IMR-90 (cell line): ENCODE data around the gene WASF3. TPM values are rescaled to one million over a fixed set of nuclear protein-coding genes. Genes with fewer than 3 reads are reported as not detected.

Experiments
- ATAC-seq: fragments of 200-7000 bp; cut with Tn5 transposase; 2 replicates; pipeline ENCODE4 v1.9.1; 2020; ENCODE audit warnings: low read depth, mild to moderate bottlenecking, moderate library complexity
- BruUV-seq: library from RNA; stranded (reverse); fragments of 400-500 nt; replicated peaks from 2 replicates; lab custom pipeline; 2021; lab: Mats Ljungman, UMichigan
- CTCF ChIA-PET: fragments of 300-600 bp; formaldehyde crosslinking; extraction: SDS; loops from one replicate; lab custom pipeline; 2021; ENCODE audit warnings: antibody characterized with exemption; lab: Yijun Ruan, JAX
- POLR2A ChIA-PET: fragments of 300-600 bp; sonication (Branson Sonifier 250); formaldehyde crosslinking; loops from one replicate; lab custom pipeline; 2022; ENCODE audit warnings: antibody characterized with exemption; ENCODE audit not compliant: unreplicated experiment; lab: Charles Lee
- DNase-seq: peaks from one replicate; pipeline ENCODE4 v3.0.0; 2013
- H2AFZ ChIP-seq: replicated peaks from 2 replicates; pipeline ENCODE3; 2013; ENCODE audit warnings: low read length, mild to moderate bottlenecking; ENCODE audit not compliant: poor library complexity
- H2AK5ac ChIP-seq: 2 replicates; pipeline ENCODE4 v1.6.1; 2013; ENCODE audit warnings: low read depth, low read length, inconsistent platforms
- H2AK9ac ChIP-seq: replicated peaks from 2 replicates; pipeline ENCODE3; 2013; ENCODE audit warnings: mild to moderate bottlenecking, low read depth, low read length, moderate library complexity; ENCODE audit not compliant: poor library complexity
- H2BK120ac ChIP-seq: 2 replicates; pipeline ENCODE4 v1.6.1; 2013; ENCODE audit warnings: low read depth, low read length, inconsistent platforms
- H2BK15ac ChIP-seq: 3 replicates; pipeline ENCODE4 v1.6.1; 2013; ENCODE audit warnings: low read depth, low read length, inconsistent platforms
- H2BK20ac ChIP-seq: 2 replicates; pipeline ENCODE4 v1.6.1; 2013; ENCODE audit warnings: low read depth, mild to moderate bottlenecking, inconsistent platforms, low read length, moderate library complexity
- H2BK5ac ChIP-seq: 2 replicates; pipeline ENCODE4 v1.6.1; 2013; ENCODE audit warnings: mild to moderate bottlenecking, low read depth, low read length, inconsistent platforms; ENCODE audit not compliant: poor library complexity, severe bottlenecking
- H3K14ac ChIP-seq: replicated peaks from 2 replicates; pipeline ENCODE4 v1.6.1; 2013; ENCODE audit warnings: low read depth, low read length, inconsistent platforms
- H3K18ac ChIP-seq: 2 replicates; pipeline ENCODE4 v1.6.1; 2013; ENCODE audit warnings: low read depth, low read length, control low read depth
- H3K23ac ChIP-seq: 2 replicates; pipeline ENCODE4 v1.6.1; 2013; ENCODE audit warnings: low read depth, low read length, inconsistent platforms
- H3K27ac ChIP-seq: 2 replicates; pipeline ENCODE4 v1.5.1; 2013; ENCODE audit warnings: mild to moderate bottlenecking, control low read depth, low read length; ENCODE audit not compliant: insufficient read depth
- H3K27me3 ChIP-seq: 2 replicates; pipeline ENCODE4 v1.6.1; 2013; ENCODE audit warnings: low read length; ENCODE audit not compliant: control insufficient read depth, insufficient read depth
- H3K36me3 ChIP-seq: 2 replicates; pipeline ENCODE4 v1.6.1; 2013; ENCODE audit warnings: low read length, mixed read lengths; ENCODE audit not compliant: control insufficient read depth, insufficient read depth
- H3K4ac ChIP-seq: 2 replicates; pipeline ENCODE4 v1.6.1; 2013; ENCODE audit warnings: low read depth, low read length, inconsistent platforms
- H3K4me1 ChIP-seq: 2 replicates; pipeline ENCODE4 v1.6.1; 2013; ENCODE audit warnings: low read length, mixed read lengths; ENCODE audit not compliant: control insufficient read depth, insufficient read depth
- H3K4me2 ChIP-seq: 2 replicates; pipeline ENCODE4 v1.6.1; 2013; ENCODE audit warnings: low read depth, mild to moderate bottlenecking, control low read depth, low read length, moderate library complexity
- H3K4me3 ChIP-seq: 2 replicates; pipeline ENCODE4 v1.5.1; 2013; ENCODE audit warnings: low read depth, mild to moderate bottlenecking, control low read depth, low read length, moderate library complexity; ENCODE audit not compliant: insufficient read depth
- H3K56ac ChIP-seq: 2 replicates; pipeline ENCODE4 v1.6.1; 2013; ENCODE audit warnings: low read length, inconsistent platforms; ENCODE audit not compliant: insufficient read depth; ENCODE audit errors: extremely low read depth
- H3K79me1 ChIP-seq, 2 experiments: 2 replicates each; pipeline ENCODE4 v1.6.1; 2013; ENCODE audit warnings: low read length in 2 of 2, inconsistent platforms in 1 of 2, low read depth in 1 of 2
- H3K9ac ChIP-seq: 2 replicates; pipeline ENCODE4 v1.6.1; 2013; ENCODE audit warnings: low read depth, low read length, control low read depth
- H3K9me1 ChIP-seq: 2 replicates; pipeline ENCODE4 v1.6.1; 2013; ENCODE audit warnings: low read length, inconsistent platforms; ENCODE audit not compliant: insufficient read depth
- H3K9me3 ChIP-seq: 2 replicates; pipeline ENCODE4 v1.6.1; 2013; ENCODE audit warnings: low read length; ENCODE audit not compliant: control insufficient read depth, insufficient read depth
- H4K20me1 ChIP-seq: 2 replicates; pipeline ENCODE4 v1.6.1; 2013; ENCODE audit warnings: low read length, inconsistent platforms; ENCODE audit not compliant: insufficient read depth
- H4K5ac ChIP-seq: 2 replicates; pipeline ENCODE4 v1.6.1; 2013; ENCODE audit warnings: mild to moderate bottlenecking, low read depth, low read length, control low read depth
- H4K8ac ChIP-seq, 2 experiments: 2 replicates each; pipeline ENCODE4 v1.6.1; 2013; ENCODE audit warnings: low read depth in 2 of 2, low read length in 2 of 2, control low read depth in 1 of 2, inconsistent platforms in 1 of 2
- H4K91ac ChIP-seq: 2 replicates; pipeline ENCODE4 v1.6.1; 2013; ENCODE audit warnings: low read depth, low read length, inconsistent platforms; ENCODE audit not compliant: insufficient read depth
- BHLHE40 ChIP-seq: fragments of 150-350 bp; IDR thresholded peaks from 2 replicates; pipeline ENCODE4 v1.6.1; 2016; ENCODE audit warnings: mild to moderate bottlenecking, low read depth, low read length
- CEBPB ChIP-seq: IDR thresholded peaks from 2 replicates; pipeline ENCODE4 v1.6.1; 2012; ENCODE audit warnings: low read depth, low read length, improper control_type of control experiment
- CHD1 ChIP-seq: IDR thresholded peaks from 2 replicates; pipeline ENCODE4 v1.6.1; 2012; ENCODE audit warnings: low read depth, low read length, improper control_type of control experiment
- CTCF ChIP-seq: conservative IDR thresholded peaks from 2 replicates; pipeline ENCODE4 v1.5.1; 2012; ENCODE audit warnings: mild to moderate bottlenecking, low read depth, low read length, improper control_type of control experiment
- ELK1 ChIP-seq: fragments of 150-350 bp; IDR thresholded peaks from 2 replicates; pipeline ENCODE4 v1.6.1; 2016; ENCODE audit warnings: low read depth, mild to moderate bottlenecking, low read length, moderate library complexity, borderline replicate concordance
- FOS ChIP-seq: fragments of 150-350 bp; IDR thresholded peaks from 2 replicates; pipeline ENCODE4 v1.6.1; 2016; ENCODE audit warnings: low read depth, low read length
- MAZ ChIP-seq: IDR thresholded peaks from 2 replicates; pipeline ENCODE4 v1.6.1; 2012; ENCODE audit warnings: low read depth, mild to moderate bottlenecking, low read length, improper control_type of control experiment, moderate library complexity, borderline replicate concordance
- MXI1 ChIP-seq: IDR thresholded peaks from 2 replicates; pipeline ENCODE4 v1.6.1; 2012; ENCODE audit warnings: low read depth, mild to moderate bottlenecking, low read length, moderate library complexity, borderline replicate concordance
- NFE2L2 ChIP-seq: fragments of 150-350 bp; IDR thresholded peaks from 2 replicates; pipeline ENCODE4 v1.6.1; 2016; ENCODE audit warnings: low read depth, mild to moderate bottlenecking, low read length
- POLR2A ChIP-seq: IDR thresholded peaks from 2 replicates; pipeline ENCODE4 v1.6.1; 2012; ENCODE audit warnings: mild to moderate bottlenecking, low read depth, low read length
- RAD21 ChIP-seq: IDR thresholded peaks from 2 replicates; pipeline ENCODE4 v1.6.1; 2012; ENCODE audit warnings: low read length, improper control_type of control experiment
- RCOR1 ChIP-seq: IDR thresholded peaks from 2 replicates; pipeline ENCODE4 v1.6.1; 2012; ENCODE audit warnings: mild to moderate bottlenecking, low read length, improper control_type of control experiment; ENCODE audit not compliant: insufficient replicate concordance
- RFX5 ChIP-seq: IDR thresholded peaks from 2 replicates; pipeline ENCODE4 v1.8.0; 2012; ENCODE audit warnings: low read depth, mild to moderate bottlenecking, low read length, moderate library complexity
- SMC3 ChIP-seq: fragments of 150-350 bp; IDR thresholded peaks from 2 replicates; pipeline ENCODE4 v1.6.1; 2016; ENCODE audit warnings: low read depth, mild to moderate bottlenecking, antibody characterized with exemption, low read length, moderate library complexity
- WGBS, 2 experiments: methylation state at CpG; one replicate each; pipeline versions ENCODE4 v1.1.5 to v1.1.7; 2013; ENCODE audit warnings: missing lambda C conversion rate in 2 of 2; ENCODE audit not compliant: insufficient read length in 1 of 2; ENCODE audit errors: extremely low coverage in 2 of 2; 5-methylcytosine and 5-hydroxymethylcytosine counted together
- dilution Hi-C: fragments of 300-500 bp; cut with HindIII; formaldehyde crosslinking; loops from one replicate; pipeline ENCODE4 v1.14.3; 2018; ENCODE audit warnings: low sequenced_read_pairs; ENCODE audit not compliant: unreplicated experiment
- in situ Hi-C: fragments of 300-500 bp; cut with MboI; formaldehyde crosslinking; loops from 3 replicates; pipeline ENCODE4 v1.14.3; 2019; ENCODE audit warnings: low sequenced_read_pairs, inconsistent platforms, mixed read lengths
- intact Hi-C: fragments of 100-400 bp; cut with micrococcal nuclease; formaldehyde crosslinking; loops from 2 replicates; pipeline ENCODE4 v1.10.0; 2022
- polyA plus RNA-seq, 3 experiments: library from polyadenylated mRNA; depleted of rRNA; stranded (reverse); fragments of >200 nt; gene quantifications; 2 replicates each; pipeline ENCODE4 v1.2.3, GENCODE V29; 2012; ENCODE audit warnings: low replicate concordance in 1 of 3
- total RNA-seq: library from RNA; depleted of rRNA; stranded (reverse); fragments of >200 nt; gene quantifications from 2 replicates; pipeline ENCODE4 v1.2.3, GENCODE V29; 2012

Gene WASF3
- total and polyA plus RNA-seq, 2 of the 4 experiments (the other 2 are of a cell fraction): 4.3 to 11.4 TPM

GRCh38 chr13:26544707-26545106, 12.8 kb upstream of the WASF3 start (continued):
- TF ChIP-seq RAD21: no peak

- H3K4ac ChIP-seq: no peak overlapping the region
- intact Hi-C loops (no loop called here), dilution Hi-C loops (no loop called here), in situ Hi-C loops (no loop called here)
- 75% methylated on average over 4 of the region's 5 CpGs; no CpG with 5 or more reads in 1 of the 2 experiments for WGBS, 2 experiments
- H3K27me3 ChIP-seq: peaks cover 22% of the 10 kb centered on the region
- CTCF ChIA-PET: no interaction called here
- H3K9me3 ChIP-seq: no peaks in the 10 kb centered on the region
- H3K14ac ChIP-seq: no peak overlapping the region
- H2BK20ac ChIP-seq: no peak overlapping the region
- H3K4me1 ChIP-seq: no peaks in the 10 kb centered on the region
- H3K27ac ChIP-seq: no peak overlapping the region
- no peak overlapping the region for H4K91ac ChIP-seq
- H3K79me1 ChIP-seq: no peaks in the 10 kb centered on the region
- H2AK9ac ChIP-seq: no peak overlapping the region
- H3K4me2 ChIP-seq: no peak overlapping the region
- H2BK15ac ChIP-seq: no peak overlapping the region; the same call in 2 of the 3 replicates
- no peak overlapping the region for H3K56ac ChIP-seq
- H4K20me1 ChIP-seq: no peaks in the 10 kb centered on the region
- no peak overlapping the region for H2BK5ac ChIP-seq
- H3K18ac ChIP-seq: no peak overlapping the region
- POLR2A ChIA-PET: no interaction called here
- no peak overlapping the region for H3K23ac ChIP-seq
- no peak overlapping the region for H2BK120ac ChIP-seq
- no peak overlapping the region for H4K5ac ChIP-seq
- no peak overlapping the region for H3K9ac ChIP-seq
- BruUV-seq: no TSS peak
- no peak overlapping the region for H3K4me3 ChIP-seq
- no peak overlapping the region for H2AFZ ChIP-seq
- H2AK5ac ChIP-seq: no peak overlapping the region
- DNase-seq: no peak
- H3K36me3 ChIP-seq: no peaks in the 10 kb centered on the region
- H4K8ac ChIP-seq: no peak overlapping the region
- ATAC-seq: no peak
- H3K9me1 ChIP-seq: no peaks in the 10 kb centered on the region
- TF ChIP-seq SMC3 (no peak), NFE2L2 (no peak), CHD1 (no peak), FOS (no peak), POLR2A (no peak), RAD21 (no peak), CTCF (no peak), RFX5 (no peak), MXI1 (no peak), RCOR1 (no peak), BHLHE40 (no peak), CEBPB (no peak), ELK1 (no peak), MAZ (no peak)
Measured at GRCh38 chr13:26548205-26548765, 9.2 kb upstream of the WASF3 start.
